ENCODE data around the gene LIN37.
A peak's percentile ranks its signal among the peaks of the same experiment; 100 is the strongest.

LIN37 gene

GRCh38 chr19:35736913-35737886, 11.2 kb upstream of the LIN37 start:
- DNase-seq, result no peak

- DNase-seq, result no peak
These were observed 10.1 kb upstream of the LIN37 start for GRCh38 chr19:35738021-35738886.

- DNase-seq, result no peak
These were observed 9.5 kb upstream of the LIN37 start for GRCh38 chr19:35738887-35739229.

GRCh38 chr19:35739275-35740107, 8.9 kb upstream of the LIN37 start:
- DNase-seq, result no peak

- no peak for DNase-seq
These were observed 8.3 kb upstream of the LIN37 start for GRCh38 chr19:35740108-35740422.

GRCh38 chr19:35740423-35741202, 7.8 kb upstream of the LIN37 start:
- peak; percentile 58 to 98 (median 94) for DNase-seq

- DNase-seq, result no peak
These were observed 7.2 kb upstream of the LIN37 start for GRCh38 chr19:35741203-35741515.

GRCh38 chr19:35742121-35742724, 6.2 kb upstream of the LIN37 start, which contains the start of gene IGFLR1:
Gene IGFLR1 (minus strand): TSS chr19:35742452. CDS start chr19:35741180, 1,272 bp downstream.
- DNase-seq, result peak in 6 of 14 donors; percentile 12 to 45 (median 28)

- DNase-seq, result no peak
These were observed 4.5 kb upstream of the LIN37 start for GRCh38 chr19:35743640-35744429.

GRCh38 chr19:35744430-35745327, 3.7 kb upstream of the LIN37 start:
- peak; percentile 37 to 94 (median 88) for DNase-seq

GRCh38 chr19:35745328-35746086, 2.9 kb upstream of the LIN37 start, which contains the start of the genes PSENEN and U2AF1L4:
Gene PSENEN (plus strand): TSS chr19:35745651. CDS start chr19:35745931, 280 bp downstream.
Gene U2AF1L4 (minus strand): TSS chr19:35745418. CDS start chr19:35745391, 27 bp downstream.
- DNase-seq, result peak; percentile 58 to 99 (median 94)

- no peak for DNase-seq
These were observed 2.3 kb upstream of the LIN37 start for GRCh38 chr19:35746087-35746462.

GRCh38 chr19:35746531-35746930, 1.8 kb upstream of the LIN37 start:
- DNase-seq, result no peak

GRCh38 chr19:35750167-35750566, 1.8 kb downstream of the LIN37 start:
- DNase-seq, result no peak

- DNase-seq, result no peak
These were observed 3.7 kb downstream of the LIN37 start for GRCh38 chr19:35751839-35752745.

- DNase-seq, result no peak
These were observed 4.5 kb downstream of the LIN37 start for GRCh38 chr19:35752746-35753350.
